NCI-H1417 (cell line): Measurements from ENCODE around the gene SLC12A8.

Experiments used
- DNase-seq, 3 experiments: peaks; one replicate each; lab custom pipeline; 2025; lab: John Stamatoyannopoulos, UW

The SLC12A8 gene, protein sequence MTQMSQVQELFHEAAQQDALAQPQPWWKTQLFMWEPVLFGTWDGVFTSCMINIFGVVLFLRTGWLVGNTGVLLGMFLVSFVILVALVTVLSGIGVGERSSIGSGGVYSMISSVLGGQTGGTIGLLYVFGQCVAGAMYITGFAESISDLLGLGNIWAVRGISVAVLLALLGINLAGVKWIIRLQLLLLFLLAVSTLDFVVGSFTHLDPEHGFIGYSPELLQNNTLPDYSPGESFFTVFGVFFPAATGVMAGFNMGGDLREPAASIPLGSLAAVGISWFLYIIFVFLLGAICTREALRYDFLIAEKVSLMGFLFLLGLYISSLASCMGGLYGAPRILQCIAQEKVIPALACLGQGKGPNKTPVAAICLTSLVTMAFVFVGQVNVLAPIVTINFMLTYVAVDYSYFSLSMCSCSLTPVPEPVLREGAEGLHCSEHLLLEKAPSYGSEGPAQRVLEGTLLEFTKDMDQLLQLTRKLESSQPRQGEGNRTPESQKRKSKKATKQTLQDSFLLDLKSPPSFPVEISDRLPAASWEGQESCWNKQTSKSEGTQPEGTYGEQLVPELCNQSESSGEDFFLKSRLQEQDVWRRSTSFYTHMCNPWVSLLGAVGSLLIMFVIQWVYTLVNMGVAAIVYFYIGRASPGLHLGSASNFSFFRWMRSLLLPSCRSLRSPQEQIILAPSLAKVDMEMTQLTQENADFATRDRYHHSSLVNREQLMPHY

DNA sequence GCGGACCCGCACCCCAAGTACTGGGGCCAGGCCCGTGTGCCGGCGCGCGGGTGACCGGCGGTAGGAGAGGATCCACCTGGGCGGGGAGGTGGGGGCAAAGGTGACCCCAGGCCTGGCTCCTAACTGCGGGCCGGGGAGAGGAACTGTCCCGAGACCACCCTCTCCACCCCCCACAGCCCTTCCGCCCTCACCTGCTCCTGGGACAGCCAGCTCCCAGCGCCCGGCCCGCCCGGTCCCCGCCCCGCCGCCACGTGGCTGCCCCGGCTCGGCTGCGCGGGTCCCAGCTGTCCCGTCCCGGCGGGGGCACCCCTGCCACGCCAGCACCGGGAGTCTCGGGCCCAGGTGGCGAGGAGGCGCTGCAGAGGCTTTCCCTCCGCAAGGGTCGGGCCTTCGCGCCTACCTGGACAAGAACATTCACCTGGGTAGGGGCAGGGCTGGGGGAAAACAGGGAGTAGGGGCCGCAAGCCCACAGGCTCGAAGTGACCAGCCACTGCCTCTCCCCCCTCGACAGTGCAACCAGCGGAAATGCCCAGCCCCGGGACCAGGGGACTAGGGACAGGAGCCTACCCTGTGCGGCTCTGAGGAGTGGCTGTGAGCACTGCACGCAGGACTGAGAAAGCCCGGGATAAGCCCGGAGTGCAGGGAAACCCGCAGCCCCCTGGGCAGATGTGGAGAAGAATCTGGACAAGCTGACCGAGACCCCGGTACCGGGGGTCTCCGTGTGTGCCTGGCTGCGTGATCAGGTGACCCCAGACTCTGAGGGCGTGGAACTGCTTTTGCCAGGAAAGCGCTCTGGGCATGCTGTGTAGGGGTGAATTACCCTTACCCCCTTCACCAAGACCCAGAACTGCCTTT is at the start of gene SLC12A8:
Gene SLC12A8 (minus strand): TSS at position 240 of the 855 bp plus-strand sequence. CDS start 1,399 bp downstream, outside the sequence.
- no peak for DNase-seq

DNA sequence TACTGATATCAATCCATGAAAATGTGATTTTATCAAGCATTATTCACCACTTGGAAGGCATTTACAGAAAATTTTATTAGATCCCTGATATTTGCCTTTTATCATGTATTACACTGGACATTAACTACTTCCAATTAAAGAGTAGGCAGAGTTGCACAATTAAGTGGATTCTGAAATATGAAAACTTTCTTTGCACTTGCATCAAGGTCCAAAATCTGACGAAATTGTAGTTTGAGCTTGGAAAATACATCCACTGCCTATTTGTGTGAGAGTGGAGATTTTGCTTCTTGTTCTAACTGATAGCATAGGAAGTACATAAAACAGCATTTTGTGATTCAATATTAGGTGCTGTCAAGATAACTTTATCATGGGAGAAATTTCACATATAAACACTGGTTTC is 49.6 kb upstream of the SLC12A8 start:
- DNase-seq: no peak

DNA sequence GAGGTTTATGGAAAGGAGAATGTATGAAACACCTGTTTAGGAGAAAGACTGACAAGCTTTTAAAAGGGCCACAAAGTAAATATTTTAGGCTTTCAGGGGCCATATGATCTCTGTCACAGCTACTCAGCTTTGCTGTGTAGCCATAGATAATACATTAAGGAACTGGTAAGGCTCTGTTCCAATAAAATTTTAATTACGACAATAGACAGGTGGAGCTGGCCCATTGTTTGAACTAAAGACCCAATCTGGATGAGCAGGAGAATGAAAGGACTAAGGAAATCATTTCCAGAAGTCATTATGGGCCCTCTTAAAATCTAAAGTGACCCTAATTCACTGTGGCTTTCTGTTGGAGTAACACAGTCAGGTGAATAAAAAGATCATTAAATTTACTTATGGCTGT is 48.5 kb upstream of the SLC12A8 start:
- DNase-seq: peak; percentile 53 to 99 (median 90)

DNA sequence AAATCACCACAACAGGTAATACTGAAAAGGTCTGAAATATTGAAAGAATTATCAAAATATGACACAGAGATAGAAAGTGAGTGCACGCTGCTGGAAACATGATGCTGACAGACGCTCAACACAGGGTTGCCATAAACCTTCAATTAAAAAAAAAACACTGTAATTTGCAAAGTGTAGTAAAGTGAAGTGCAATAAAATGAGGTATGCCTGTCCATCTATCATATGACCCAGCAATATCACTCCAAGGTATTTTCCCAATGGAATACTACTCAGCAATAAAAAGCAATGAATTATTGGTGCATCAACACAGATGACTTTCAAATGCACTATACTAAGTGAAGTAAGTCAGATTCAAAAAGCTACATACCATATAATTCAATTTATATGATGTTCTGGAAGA is 47.6 kb upstream of the SLC12A8 start:
- peak in 1 of 3 experiments; percentile 30 for DNase-seq

DNA sequence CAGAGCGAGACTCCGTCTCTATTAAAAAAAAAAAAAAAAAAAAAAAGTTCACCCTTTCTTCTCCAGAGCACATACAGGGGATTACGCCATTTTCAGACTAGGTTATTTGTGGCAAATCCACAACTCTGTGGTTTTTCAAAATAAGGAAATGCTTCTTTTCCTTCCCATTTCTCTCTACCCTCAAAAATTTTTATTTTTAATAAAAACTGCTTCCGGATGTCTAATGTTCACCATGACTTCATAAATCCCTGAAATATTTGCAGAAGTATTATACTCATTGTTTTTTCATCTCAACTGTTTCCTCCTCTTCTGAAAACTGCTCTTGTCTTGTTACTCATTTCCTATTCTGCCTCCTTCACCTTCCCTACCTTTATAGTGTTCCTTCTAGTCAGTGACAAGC is 45.0 kb upstream of the SLC12A8 start:
- DNase-seq: no peak

DNA sequence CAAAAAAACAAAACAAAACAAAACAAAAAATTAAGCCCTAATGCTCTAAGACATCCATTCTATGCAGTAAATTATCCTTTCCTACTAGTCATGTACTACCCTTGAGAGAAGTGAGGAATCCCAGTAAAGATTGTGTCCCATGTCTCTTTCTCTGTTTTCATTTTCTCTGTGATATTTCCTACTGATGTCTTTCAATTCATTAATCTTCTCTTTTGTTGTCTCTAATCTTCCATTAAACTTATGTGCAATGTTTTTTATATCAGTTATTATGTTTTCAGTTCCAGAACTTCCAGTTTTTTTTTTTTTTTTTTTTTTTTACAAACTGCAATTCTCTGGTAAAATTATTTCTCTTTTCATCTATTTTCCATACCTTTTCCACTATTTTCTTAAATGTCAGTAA is 44.1 kb upstream of the SLC12A8 start:
- DNase-seq: no peak

DNA sequence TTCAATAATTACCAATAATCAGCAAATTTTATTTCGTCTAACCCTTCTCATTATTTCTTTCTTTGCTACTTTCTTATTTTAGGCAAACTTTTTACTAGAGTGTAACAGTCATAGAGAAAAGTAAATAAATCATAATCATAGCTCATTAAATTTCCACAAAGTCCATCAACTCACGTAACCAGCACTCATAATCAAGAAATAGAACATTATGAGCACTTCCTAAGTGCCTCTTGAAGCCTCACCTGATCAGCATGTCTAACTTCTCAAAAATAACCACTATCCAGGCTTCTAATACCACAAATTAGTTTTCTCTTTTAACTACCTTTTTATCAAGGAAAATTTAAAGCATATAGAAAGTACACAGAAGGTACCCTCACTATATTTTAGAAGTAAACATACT is 38.4 kb upstream of the SLC12A8 start:
- DNase-seq: peak in 1 of 3 experiments; percentile 10

DNA sequence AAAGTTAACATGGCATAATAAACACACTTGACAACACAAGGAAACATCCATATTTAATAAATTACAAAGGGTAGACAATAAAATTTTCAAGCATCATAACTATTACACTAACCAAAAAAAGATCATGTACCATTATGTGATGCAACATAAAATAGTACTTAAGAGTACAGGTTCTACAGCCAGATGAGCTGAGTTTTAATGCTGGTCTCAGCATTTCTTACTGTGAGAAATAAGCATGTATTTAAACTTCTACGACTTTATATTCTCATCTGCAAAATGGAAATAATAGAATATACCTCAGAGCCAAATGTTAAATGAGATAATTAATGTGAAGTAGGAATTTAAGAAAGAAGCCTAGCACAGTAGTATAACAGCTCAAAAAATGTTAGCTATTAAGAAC is 33.7 kb upstream of the SLC12A8 start:
- DNase-seq: no peak

DNA sequence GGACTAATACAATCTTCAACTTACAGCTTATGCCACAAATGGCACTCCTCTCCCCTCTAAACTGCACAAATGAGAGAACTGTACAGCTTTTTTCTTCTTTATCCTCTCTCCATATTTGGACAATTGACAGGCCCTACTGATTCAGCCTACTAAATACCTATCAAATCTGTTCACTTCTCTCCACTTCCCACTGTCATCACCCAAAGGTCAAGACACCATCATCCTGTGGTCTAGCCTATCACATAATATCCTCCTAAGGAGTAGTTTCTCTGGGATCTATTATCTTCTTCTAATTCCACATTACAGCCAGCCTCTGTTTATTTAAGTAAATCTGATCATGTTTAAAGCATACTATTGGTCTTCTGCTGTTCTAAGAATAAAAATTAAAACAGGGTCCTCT is 33.0 kb upstream of the SLC12A8 start:
- DNase-seq: no peak

DNA sequence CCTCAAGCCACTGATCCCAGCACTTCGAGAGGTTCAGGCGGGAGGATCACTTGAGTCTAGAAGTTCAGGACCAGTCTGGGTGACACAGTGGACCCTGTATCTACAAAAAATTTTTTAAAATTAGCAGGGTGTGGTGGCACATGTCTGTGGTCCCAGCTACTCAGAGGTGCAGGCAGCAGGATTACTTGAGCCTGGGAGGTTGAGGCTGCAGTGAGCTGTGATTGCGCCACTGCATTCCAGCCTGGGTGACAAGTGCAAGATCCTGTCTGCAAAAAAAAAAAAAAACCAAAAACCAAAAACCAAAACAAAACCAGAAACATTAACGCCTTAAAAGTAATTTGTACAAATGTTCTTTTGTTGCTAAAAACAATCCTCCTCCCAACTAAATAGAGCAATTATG is 27.9 kb upstream of the SLC12A8 start:
- DNase-seq: no peak

DNA sequence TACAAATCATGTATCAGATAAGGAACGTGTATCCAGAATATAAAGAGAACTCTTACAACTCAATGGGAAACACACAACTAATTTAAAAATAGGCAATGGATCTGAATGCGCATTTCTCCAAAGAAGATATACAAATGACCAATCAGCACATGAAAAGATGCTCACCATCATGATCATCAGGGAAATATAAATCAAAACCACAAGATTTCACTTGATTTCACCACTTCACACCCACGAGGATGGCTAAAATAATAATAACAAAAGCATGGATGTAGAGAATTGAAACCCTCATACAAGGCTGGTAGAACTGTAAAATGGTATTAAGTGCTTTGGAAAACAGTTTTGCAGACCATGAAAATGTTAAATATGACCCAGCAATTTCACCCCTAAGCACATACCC is 26.7 kb upstream of the SLC12A8 start:
- DNase-seq: no peak

DNA sequence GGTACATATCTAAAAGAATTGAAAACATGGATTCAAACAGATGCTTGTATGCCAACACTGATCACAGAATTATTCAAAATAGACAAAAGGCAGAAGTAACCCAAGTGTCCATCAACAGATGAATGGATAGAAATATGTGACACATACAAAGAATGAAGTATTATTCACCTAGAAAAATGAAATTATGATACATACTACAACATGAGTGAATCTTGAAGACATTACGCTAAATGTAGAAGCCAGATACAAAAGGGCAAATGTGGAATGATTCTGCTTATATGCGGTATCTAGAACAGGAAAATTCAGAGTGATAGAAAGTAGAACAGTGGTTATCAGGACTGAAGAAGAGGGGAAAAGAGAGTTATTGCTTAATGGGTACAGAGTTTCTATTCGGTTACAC is 26.2 kb upstream of the SLC12A8 start:
- DNase-seq: no peak

DNA sequence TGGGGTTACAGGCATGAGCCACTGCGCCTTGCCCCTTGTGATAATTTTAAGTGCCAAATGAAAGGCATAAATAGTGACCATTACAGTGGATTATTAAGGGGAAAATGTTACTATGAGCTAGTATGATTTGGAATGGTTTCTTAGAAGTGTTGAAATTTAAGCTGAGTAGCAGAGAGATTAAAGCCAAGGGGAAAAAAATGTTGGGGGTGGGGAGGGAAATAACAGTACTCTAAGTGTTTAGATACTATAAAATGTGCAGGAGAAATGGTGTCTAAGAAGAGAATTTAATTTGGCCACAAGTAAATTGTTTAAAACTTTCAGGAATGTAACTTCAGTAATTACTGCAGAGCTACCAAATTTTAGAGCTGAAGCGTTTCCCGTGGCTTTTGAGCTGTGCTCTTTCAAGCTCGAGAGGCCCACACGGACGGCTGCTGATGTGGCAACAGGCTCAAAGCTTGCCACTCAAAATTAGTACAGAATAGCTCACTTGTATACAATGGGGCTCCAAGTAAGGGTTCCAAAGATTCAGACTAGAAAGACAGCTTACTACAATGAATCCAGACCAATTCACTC is 23.9 kb upstream of the SLC12A8 start:
- no peak for DNase-seq

DNA sequence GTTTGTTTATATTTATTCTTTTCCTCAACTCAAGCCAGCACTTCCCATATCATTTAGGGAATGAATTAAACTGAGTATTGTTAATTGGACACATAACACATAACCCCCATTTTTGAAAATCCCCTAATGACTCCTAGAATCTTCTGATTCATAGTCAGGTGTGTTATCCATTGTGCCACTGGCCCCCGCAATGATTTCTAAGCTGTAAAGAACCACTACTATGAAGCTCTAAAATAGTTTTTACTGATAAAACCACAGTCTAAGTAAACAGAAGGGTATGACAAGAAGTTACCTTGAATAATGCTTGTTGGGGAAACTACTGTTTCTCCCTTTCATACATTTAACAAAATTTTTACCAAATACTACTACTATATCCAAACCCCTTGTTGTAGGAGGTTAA is 22.3 kb upstream of the SLC12A8 start:
- no peak for DNase-seq

DNA sequence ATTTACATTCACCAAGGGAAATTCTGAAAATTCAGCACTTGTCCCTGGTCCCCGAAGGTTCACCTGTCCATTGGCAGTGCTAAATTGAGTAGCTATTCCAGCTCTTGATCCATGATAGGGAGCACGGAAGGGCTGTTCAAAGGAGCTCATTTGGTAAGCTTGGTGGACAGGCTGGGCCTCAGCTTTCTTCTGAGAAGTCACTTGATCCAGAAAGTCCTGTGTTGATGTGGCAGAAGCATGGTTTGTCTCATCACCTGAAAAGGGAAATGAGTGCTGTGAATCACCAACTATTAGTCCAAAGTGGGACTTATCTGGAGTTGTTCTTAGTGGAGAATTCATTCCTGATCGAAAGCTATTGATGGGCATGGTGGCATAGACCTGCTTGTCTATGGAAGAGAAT is 19.9 kb upstream of the SLC12A8 start:
- no peak for DNase-seq

DNA sequence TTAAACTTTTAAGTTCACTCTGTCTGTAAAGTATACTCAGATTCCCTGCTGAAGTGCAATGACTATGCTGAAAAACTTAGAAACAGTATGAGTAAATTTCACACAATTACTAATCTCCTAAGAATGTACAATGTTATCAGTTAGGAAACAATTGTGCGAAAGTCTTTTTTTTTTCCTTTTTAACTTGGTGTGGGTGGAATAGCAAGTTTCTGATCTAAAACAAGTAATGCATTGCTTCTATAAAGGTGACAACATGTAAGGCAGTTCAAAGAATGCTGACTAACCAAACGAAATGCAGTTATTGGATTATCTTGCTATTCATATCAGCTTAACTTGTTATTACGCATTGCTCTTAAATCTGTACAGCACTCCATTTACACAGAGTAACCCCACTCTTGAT is 19.3 kb upstream of the SLC12A8 start:
- no peak for DNase-seq

DNA sequence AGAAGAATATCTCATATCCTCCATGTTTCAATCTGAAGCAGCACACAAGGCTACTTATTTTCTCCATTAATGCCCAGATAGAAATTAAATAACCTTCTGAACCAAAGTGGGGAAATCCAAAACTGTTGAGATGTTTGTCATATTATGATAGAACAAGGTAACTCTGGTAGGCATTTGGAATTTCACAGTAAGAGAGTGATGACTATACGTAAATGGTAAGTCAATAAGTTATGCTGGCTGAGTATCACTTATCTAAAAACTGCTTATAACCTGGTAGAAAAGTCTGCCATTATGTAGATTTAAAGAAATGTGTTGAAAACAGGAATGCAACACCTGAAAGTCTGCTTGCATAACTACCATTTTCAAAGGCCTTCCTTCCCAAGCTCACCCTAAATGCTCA is 17.2 kb upstream of the SLC12A8 start:
- no peak for DNase-seq

DNA sequence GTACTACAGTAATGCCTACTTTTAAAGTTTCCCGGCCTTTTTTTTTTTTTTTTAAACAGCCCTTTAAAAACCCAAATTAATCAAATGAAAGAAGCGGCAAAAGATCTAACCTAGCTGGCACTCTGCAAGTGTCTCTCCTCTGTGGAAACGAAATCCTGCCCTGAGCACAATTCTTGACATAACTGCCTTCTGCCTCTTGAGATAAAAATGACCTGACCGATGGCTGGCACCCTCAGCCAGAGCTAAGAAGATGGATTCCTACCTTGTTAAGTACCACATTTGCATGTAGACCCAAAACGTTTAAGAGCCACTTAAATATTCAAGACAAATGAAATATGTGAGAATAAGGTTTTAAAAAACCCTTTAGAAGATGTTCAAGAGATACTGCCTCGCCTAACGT is 16.6 kb upstream of the SLC12A8 start:
- DNase-seq: peak in 1 of 3 experiments; percentile 46

DNA sequence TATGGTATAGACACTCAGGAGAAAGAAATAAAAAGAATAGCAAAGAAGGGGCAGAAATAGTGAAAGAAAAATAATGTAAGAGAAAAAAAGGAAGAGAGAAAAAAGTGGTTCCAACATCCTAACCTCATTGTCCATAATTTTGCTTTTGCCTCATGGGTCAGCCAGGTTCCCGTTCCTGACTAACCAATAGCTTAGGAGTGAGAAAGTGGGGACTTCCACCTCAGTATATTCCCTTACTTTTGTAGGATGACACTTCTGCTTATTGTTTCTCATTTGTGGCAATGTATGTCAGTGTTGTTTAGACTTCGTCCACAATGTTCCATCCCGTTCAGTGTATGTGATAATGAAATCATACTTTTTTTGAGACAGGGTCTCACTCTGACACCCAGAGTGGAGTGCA is 9.3 kb upstream of the SLC12A8 start:
- DNase-seq: no peak

DNA sequence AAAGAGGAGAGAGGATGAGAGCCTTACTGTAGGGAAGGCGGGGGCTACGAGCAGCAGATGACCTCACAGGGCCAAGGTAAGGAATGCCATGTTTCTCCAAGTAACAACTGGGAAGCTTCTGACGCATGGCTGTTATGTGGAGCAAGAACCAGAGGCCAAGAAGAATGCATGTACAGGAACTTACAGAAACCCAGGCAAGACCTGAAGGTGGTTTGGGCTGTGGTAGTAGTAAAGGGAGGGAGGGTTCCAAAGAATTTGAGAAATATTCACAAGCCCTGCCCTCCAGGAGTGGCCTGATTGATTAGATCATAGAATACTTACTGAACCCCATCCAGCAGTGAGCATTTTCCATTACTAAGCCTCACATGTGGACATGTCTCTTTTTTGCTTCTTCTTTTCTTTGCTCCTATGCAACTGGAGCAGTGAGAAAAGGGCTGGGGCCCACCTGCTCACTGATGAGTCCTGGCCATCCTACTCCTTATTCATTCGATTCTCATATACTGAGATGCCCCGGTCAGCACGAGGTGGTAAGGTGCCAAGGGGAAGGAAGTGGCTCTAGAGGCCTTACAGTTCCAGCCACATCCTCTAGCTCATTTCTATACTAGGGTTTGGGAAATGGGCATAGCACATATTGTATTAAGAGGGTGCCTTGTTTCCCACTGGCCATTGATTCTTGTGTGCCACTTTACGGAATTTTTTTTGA is 8.3 kb upstream of the SLC12A8 start:
- no peak for DNase-seq

DNA sequence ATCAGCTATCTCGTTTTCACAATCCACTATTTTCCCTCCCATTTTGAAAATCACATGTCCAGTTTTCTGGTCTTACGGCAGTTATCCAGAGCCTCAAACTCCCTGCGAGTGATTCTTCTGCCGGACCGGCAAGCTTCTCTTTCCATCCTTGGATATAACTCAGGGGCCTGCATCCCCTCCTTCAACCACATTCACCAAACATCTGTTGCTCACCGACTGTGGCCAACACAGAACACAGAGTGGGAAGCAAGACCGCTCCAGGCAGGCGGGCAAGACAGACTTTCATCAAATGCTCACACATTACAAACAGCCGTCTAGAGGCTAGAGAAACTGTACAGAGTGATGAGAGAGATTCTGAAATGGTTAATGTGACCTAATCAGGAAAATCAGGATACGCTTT is 7.6 kb upstream of the SLC12A8 start:
- DNase-seq: no peak

DNA sequence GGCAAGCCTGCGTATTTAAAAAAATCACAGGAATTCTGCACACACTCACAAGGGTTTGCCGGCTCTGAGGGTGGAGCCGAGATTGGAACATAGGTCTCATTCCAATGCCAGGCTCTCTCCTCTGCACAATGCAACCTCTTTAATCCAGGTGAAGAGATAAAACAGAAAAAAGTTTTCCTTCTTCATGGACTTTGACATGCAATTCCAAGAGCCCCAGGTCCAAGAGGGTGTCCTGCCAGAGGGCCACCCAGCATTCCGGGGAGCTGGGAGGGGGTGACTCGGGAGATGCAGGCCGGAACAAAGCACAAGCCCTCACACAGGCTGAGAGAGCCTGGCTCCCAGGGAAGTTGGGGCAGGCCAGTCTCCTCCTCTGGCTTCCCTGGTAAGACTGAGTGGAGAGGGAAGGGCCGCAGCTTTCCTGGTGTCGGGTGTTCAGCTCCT is 6.7 kb upstream of the SLC12A8 start:
- no peak for DNase-seq
